Kidney tubule cell (primary cell): ENCODE measurements around the gene KRTAP5-10.
"Not testable (repeated sequence)": the region's sequence is repeated elsewhere in the genome, so short reads cannot be mapped to it uniquely, and the experiment has no call there.

Experiments
- DNase-seq: peaks from one replicate; pipeline ENCODE4 v3.0.0-alpha.2; 2018; ENCODE audit warnings: low spot score

KRTAP5-10 gene

DNA sequence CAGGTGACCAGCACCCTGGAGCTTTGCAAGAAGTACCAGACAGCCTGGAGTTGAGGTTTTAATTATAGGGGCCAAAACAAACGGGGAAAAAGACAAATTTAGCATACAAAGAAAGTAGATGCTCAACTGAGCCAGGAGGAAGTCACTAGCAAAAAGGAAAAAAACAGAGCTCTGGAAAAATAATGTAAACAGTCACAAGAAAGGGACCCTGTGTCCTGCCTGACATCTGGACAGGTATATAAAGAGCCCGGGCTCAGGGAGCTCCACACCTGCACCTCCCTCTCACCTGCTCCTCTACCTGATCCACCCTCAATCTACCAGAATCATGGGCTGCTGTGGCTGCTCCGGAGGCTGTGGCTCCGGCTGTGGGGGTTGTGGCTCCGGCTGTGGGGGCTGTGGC, at the start of gene KRTAP5-10:
Gene KRTAP5-10 (plus strand): TSS at position 301 of the 400 bp plus-strand sequence. CDS start 25 bp downstream, at position 326.
- DNase-seq, result no peak

DNA sequence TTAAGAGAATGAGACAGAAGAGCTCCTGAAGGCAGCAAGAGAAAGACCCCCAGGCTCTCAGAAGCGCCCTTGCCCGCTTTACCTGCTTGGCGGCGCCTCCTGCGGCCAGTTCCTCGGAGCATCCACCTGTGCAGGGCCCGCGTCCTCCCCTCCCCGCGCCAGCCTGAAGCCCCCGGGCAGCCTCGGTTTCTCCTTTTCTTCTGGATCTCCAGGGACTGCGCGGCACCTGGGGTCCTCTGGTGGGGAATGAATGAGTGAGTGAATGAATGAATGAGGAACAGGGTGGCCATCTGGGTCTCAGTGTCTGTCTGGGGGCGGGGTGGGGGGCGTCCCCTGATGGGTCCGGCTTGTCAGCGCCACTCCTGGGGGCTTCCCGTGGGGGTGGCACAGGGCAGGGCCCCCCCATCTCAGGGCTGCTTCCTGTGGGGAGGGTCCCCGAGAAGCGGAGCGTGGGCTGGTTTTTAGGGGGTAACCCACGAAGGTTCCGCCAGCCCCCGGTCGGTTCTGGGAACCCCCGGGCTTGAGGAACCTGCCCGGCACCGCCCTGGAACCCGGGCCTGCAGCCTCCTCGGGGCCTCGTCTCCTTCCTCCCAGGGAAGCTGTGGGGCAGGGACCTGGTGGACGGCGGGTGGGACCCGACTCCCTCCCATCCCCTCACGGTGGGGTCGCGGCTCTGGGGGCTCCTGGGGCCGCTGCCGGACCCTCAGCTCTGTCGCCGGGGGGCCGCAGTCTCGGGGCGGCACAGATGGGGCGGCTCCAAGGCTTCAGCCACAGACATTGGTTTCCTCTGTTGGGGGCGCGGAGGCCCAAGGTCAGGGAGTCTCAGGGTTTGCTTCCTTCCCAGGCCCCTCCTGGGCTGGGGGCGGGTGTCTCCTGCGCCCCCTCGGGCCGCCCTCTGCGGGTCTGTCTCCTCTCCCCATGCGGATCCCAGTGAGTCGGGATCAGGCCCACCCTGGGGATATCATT, 46.6 kb upstream of the KRTAP5-10 start:
- DNase-seq, result no peak

DNA sequence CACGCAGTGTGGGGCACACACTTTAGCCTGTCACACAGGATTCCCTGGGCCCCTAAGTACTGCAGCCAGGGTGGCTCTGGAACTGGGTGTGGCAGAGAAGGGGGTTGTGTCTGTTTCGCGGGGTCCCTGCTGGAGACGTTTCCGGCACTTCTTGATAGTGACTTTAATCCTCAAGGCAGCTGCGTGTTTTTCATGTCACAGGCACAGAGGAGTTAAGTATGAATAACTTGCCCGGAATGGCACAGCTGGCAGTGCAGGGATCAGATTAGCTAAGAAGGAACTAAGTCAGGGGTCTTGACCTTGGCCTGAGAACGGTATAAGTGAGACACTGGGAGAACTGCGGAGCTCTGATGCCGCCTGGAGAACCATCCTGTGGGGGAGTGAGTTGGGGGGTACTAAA, 45.8 kb upstream of the KRTAP5-10 start:
- DNase-seq, result no peak

GRCh38 chr11:71525188-71525937, 40.0 kb upstream of the KRTAP5-10 start:
- DNase-seq, result no peak

DNA sequence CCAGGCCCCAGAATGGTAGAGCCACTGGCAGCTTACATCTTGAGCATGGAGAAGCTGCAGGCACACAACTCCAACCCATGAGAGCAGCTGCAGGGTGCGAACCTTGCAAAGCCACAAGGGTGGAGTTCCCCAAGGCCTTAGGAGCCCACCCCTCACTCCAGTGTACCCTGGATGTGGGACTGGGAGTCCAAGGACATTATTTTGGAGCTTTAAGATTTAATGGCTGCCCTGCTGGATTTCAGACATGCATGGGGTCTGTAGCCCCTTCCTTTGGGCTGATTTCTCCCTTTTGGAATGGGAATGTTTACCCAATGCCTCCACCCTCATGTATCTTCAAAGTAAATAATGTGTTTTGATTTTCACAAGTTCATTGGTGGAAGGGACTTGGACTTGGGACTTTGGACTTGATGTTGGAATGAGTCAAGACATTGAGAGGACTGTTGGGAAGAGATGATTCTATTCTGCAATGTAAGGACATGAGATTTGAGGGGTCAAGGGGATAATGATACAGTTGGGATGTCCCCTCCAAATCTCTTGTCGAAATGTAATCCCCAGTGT, 39.3 kb upstream of the KRTAP5-10 start:
- DNase-seq, result no peak

DNA sequence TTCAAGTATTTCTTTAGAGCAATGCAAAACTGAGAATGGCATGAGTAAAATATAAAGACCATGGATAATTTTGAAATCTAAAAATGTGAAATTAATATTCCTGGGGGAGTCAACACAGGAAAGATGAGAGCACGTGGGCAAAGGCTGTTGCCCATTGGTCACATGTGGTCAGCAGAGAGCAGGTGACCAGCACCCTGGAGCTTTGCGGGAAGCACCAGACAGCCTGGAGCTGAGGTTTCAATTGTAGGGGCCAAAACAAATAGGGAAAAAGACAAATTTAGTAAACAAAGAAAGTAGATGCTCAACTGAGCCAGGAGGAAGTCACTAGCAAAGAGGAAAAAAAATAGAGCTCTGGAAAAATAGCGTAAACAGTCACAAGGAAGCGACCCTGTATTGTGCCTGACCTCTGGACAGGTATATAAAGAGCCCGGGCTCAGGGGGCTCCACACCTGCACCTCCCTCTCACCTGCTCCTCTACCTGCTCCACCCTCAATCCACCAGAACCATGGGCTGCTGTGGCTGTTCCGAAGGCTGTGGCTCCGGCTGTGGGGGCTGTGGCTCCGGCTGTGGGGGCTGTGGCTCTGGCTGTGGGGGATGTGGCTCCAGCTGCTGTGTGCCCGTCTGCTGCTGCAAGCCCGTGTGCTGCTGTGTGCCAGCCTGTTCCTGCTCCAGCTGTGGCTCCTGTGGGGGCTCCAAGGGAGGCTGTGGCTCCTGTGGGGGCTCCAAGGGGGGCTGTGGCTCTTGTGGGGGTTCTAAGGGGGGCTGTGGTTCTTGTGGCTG, 38.4 kb upstream of the KRTAP5-10 start, which contains the start of gene KRTAP5-7:
Gene KRTAP5-7 (plus strand): TSS at position 472 of the 780 bp plus-strand sequence. CDS start 34 bp downstream, at position 506.
- DNase-seq, result not testable (repeated sequence)

GRCh38 chr11:71527576-71528210, 37.7 kb upstream of the KRTAP5-10 start:
- no peak for DNase-seq

DNA sequence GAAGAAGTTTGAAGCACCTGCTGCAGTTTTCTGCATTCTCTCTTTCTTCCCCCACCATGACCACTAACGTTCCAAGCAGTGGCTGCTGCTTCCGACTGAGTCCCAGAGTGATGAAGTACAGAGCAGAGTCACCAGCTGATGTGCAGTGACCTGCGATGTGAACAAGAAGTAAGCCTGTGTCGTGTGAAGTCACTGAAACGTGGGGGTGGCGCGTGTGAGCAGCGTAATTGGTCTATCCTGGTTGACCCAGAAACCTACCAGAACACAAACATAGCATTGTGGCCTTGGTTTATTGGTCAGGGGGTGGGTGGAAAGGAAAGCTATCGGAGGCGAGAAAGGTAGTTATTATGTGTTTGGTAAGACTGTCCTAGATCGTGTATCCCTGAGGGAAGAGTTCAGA, 34.8 kb upstream of the KRTAP5-10 start:
- DNase-seq, result peak; percentile 34

DNA sequence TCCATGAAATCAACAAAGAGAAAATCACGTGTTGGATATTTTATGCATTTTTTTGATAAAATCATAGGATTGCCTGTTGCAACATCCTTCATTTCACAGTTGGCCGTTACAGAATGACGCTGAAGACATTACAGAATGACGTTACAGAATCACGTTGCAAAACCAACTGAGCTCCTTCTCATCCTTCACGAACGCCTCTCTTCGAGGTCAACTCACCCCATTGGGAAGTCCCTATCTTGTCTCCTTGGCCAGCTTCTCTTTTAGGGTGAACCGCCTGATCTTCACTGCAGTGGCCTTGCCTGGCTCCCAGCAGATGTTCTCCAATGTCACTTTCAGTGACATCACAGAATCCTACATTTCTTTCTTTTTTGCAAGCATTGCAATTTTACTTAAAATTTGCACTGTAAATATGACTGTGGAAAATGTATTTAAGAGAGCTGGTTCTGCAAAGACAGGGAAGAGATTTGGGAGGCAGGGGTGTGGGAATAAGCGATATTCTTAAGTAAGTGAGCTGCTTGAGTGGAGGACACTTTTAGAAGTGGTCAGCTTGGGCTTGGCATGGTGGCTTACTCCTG, 33.2 kb upstream of the KRTAP5-10 start:
- no peak for DNase-seq

DNA sequence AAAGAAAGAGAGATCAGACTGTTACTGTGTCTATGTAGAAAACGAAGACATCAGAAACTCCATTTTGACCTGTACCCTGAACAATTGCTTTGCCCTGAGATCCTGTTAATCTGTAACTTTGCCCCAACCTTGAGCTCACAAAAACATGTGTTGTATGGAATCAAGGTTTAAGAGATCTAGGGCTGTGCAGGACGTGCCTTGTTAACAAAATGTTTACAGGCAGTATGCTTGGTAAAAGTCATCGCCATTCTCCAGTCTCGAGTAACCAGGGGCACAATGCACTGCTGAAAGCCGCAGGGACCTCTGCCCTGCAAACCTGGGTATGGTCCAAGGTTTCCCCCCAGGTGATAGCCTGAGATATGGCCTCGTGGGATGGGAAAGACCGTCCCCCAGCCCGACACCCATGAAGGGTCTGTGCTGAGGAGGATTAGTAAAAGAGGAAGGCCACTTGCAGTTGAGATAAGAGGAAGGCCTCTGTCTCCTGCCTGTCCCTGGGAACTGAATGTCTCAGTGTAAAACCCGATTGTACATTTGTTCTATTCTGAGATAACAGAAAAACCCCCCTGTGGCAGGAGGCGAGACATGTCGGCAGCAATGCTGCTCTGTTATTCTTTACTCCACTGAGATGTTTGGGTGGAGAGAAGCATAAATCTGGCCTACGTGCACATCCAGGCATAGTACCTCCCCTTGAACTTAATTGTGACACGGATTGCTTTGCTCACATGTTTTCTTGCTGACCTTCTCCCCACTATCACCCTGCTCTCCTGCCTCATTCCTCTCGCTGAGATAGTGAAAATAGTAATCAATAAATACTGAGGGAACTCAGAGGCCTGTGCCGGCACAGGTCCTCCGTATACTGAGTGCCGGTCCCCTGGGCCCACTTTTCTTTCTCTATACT, 30.4 kb upstream of the KRTAP5-10 start:
- not testable (repeated sequence) for DNase-seq

DNA sequence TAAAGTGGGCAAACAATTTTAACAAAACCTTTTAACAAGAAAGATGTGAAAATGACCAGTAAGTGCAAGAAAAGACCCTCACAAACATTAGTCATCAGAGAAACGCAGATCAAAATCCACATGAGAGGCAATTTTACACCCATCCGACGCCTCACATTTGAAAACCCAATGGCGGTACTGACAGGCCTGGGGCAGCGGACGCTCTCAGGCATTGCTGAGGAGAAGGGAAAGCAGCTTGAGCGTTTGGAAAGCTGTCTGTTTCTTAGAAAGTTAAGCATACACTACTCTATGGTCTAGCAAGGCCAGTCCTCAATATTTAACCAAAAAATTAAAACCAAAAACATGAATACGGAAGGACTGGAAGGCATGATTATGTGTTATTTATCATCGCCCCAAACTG, 29.5 kb upstream of the KRTAP5-10 start:
- no peak for DNase-seq

DNA sequence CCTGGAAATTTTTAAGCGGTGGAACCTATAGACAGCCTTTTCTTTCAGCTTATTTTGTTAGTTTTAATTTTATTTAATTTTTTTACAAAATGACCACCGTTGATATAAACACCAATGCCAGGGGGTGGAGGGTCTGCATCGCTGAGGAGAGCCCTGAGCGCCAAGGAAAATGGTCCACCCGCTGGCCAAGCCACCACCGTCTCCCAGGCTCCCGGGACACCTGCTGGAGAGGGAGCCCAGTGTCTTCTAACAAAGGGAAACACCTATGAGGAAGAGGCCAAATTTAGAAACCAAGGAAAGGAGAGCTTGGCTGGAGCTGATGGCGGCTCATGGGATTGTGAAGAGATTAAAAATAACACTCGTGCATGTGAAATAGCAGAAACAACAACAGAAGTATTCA, 27.8 kb upstream of the KRTAP5-10 start:
- DNase-seq, result no peak

- not testable (repeated sequence) for DNase-seq
Observed at GRCh38 chr11:71537977-71538665, 27.2 kb upstream of the KRTAP5-10 start, which contains the start of gene KRTAP5-8. Gene KRTAP5-8 (plus strand): TSS chr11:71538025. CDS start chr11:71538056, 31 bp downstream.

- no peak for DNase-seq
Observed at GRCh38 chr11:71538666-71538990, 26.7 kb upstream of the KRTAP5-10 start.

GRCh38 chr11:71539017-71539416, 26.3 kb upstream of the KRTAP5-10 start:
- no peak for DNase-seq

DNA sequence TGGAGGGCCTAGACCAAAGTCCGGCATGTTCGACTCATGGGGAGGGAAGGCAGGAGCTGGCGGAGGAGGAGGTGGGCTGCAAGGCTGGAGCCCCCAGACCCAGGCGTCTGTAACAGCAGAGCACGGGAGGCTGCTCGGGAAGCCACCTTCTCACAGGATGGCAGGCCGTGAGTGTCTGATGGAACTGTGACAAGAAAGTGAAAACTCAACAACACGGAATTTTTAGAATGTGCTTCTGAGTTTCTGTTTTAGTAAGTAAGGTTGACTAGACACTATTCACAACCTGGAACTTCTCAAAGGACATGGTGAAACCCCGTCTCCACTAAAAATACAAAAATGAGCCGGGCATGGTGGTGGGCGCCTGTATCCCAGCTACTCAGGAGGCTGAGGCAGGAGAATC, 25.4 kb upstream of the KRTAP5-10 start:
- not testable (repeated sequence) for DNase-seq

GRCh38 chr11:71540521-71541304, 24.6 kb upstream of the KRTAP5-10 start:
- DNase-seq, result not testable (repeated sequence)

- no peak for DNase-seq
Observed at GRCh38 chr11:71542382-71542781, 23.0 kb upstream of the KRTAP5-10 start.
